SK-N-SH treated with all-trans-retinoic acid at 6 μM for 48 hours (cell line): ENCODE data around the gene LYVE1.

ENCODE experiments used
- ATAC-seq: fragments of 200-7000 bp; cut with Tn5 transposase; 3 replicates; pipeline ENCODE4 v1.9.1; 2020; ENCODE audit warnings: mild to moderate bottlenecking, moderate library complexity
- ARNTL ChIP-seq: fragments of 450-650 bp; formaldehyde crosslinking; IDR thresholded peaks from 2 replicates; pipeline ENCODE4 v1.5.0; 2020; ENCODE audit warnings: low read depth, mild to moderate bottlenecking, moderate library complexity, borderline replicate concordance
- BACH2 ChIP-seq: fragments of 250-450 bp; sonication (Bioruptor Pico); IDR thresholded peaks from 2 replicates; pipeline ENCODE4 v1.9.0; 2021; ENCODE audit warnings: mild to moderate bottlenecking, borderline replicate concordance
- CREB5 ChIP-seq: fragments of 250-450 bp; sonication (Bioruptor Pico); IDR thresholded peaks from 2 replicates; pipeline ENCODE4 v1.5.1; 2020; ENCODE audit warnings: low read depth, mild to moderate bottlenecking, moderate library complexity
- CSDC2 ChIP-seq: fragments of 250-450 bp; sonication (Bioruptor Pico); IDR thresholded peaks from 2 replicates; pipeline ENCODE4 v1.5.0; 2020; ENCODE audit warnings: mild to moderate bottlenecking, moderate library complexity
- CSRNP3 ChIP-seq: fragments of 250-450 bp; sonication (Bioruptor Pico); IDR thresholded peaks from 2 replicates; pipeline ENCODE4 v1.5.1; 2021; ENCODE audit warnings: mild to moderate bottlenecking, moderate library complexity
- ESRRG ChIP-seq: fragments of 250-450 bp; sonication (Bioruptor Pico); IDR thresholded peaks from 2 replicates; pipeline ENCODE4 v1.6.1; 2021; ENCODE audit warnings: mild to moderate bottlenecking
- GLIS3 ChIP-seq: fragments of 250-450 bp; sonication (Bioruptor Pico); IDR thresholded peaks from 2 replicates; pipeline ENCODE4 v1.5.0; 2020; ENCODE audit warnings: mild to moderate bottlenecking, moderate library complexity
- ISL1 ChIP-seq: fragments of 250-450 bp; sonication (Bioruptor Pico); IDR thresholded peaks from 2 replicates; pipeline ENCODE4 v2.1.2; 2022; ENCODE audit warnings: mild to moderate bottlenecking, moderate library complexity
- OSR1 ChIP-seq: fragments of 250-450 bp; sonication (Bioruptor Pico); IDR thresholded peaks from 2 replicates; pipeline ENCODE4 v1.8.0; 2022; ENCODE audit warnings: moderate library complexity, mild to moderate bottlenecking, inconsistent platforms
- PATZ1 ChIP-seq: fragments of 250-450 bp; sonication (Bioruptor Pico); IDR thresholded peaks from 2 replicates; pipeline ENCODE4 v1.8.0; 2020; ENCODE audit warnings: mild to moderate bottlenecking, moderate library complexity, borderline replicate concordance
- POU6F1 ChIP-seq: fragments of 250-450 bp; sonication (Bioruptor Pico); IDR thresholded peaks from 2 replicates; pipeline ENCODE4 v1.8.0; 2021; ENCODE audit warnings: low read depth, mild to moderate bottlenecking, moderate library complexity, borderline replicate concordance
- PPARA ChIP-seq: fragments of 250-450 bp; sonication (Bioruptor Pico); IDR thresholded peaks from 2 replicates; pipeline ENCODE4 v1.5.0; 2020; ENCODE audit warnings: mild to moderate bottlenecking, borderline replicate concordance
- RARB ChIP-seq: fragments of 250-450 bp; sonication (Bioruptor Pico); IDR thresholded peaks from 2 replicates; pipeline ENCODE4 v1.8.0; 2021; ENCODE audit warnings: mild to moderate bottlenecking, moderate library complexity
- SNAI2 ChIP-seq: fragments of 250-450 bp; sonication (Bioruptor Pico); IDR thresholded peaks from 2 replicates; pipeline ENCODE4 v1.5.0; 2020; ENCODE audit warnings: mild to moderate bottlenecking, moderate library complexity
- TCF4 ChIP-seq: fragments of 250-450 bp; sonication (Bioruptor Pico); IDR thresholded peaks from 2 replicates; pipeline ENCODE4 v1.8.0; 2021; ENCODE audit warnings: mild to moderate bottlenecking, moderate library complexity, borderline replicate concordance
- TOX ChIP-seq: fragments of 250-450 bp; sonication (Bioruptor Pico); IDR thresholded peaks from 2 replicates; pipeline ENCODE4 v1.8.0; 2021; ENCODE audit warnings: mild to moderate bottlenecking, moderate library complexity, borderline replicate concordance
- ZC3H10 ChIP-seq: fragments of 250-450 bp; sonication (Bioruptor Pico); IDR thresholded peaks from 2 replicates; pipeline ENCODE4 v1.5.1; 2021; ENCODE audit warnings: mild to moderate bottlenecking, moderate library complexity
- ZFP3 ChIP-seq: fragments of 250-450 bp; sonication (Bioruptor Pico); IDR thresholded peaks from 2 replicates; pipeline ENCODE4 v1.5.0; 2020; ENCODE audit warnings: mild to moderate bottlenecking, moderate library complexity
- ZFP30 ChIP-seq: fragments of 450-650 bp; formaldehyde crosslinking; IDR thresholded peaks from 2 replicates; pipeline ENCODE4 v1.5.0; 2022; ENCODE audit warnings: mild to moderate bottlenecking, moderate library complexity
- ZNF565 ChIP-seq: fragments of 450-650 bp; formaldehyde crosslinking; conservative IDR thresholded peaks from 2 replicates; pipeline ENCODE4 v1.5.0; 2020; ENCODE audit warnings: low read depth, mild to moderate bottlenecking, moderate library complexity
- ZNF8 ChIP-seq: fragments of 450-650 bp; formaldehyde crosslinking; IDR thresholded peaks from 2 replicates; pipeline ENCODE4 v1.5.0; 2020; ENCODE audit warnings: mild to moderate bottlenecking, moderate library complexity

Gene LYVE1

GRCh38 chr11:10604340-10604748 lies 35.9 kb upstream of the LYVE1 start:
- no peak for ATAC-seq
- TF ChIP-seq OSR1 (CRISPR knock-in tag): no peak
- no peak for TF ChIP-seq CREB5 (CRISPR knock-in tag)
- no peak for TF ChIP-seq PPARA (CRISPR knock-in tag)
- TF ChIP-seq ZNF565 (CRISPR knock-in tag): no peak
- no peak for TF ChIP-seq SNAI2 (CRISPR knock-in tag)
- TF ChIP-seq POU6F1 (CRISPR knock-in tag): no peak
- no peak for TF ChIP-seq TOX (CRISPR knock-in tag)
- no peak for TF ChIP-seq ARNTL (CRISPR knock-in tag)
- no peak for TF ChIP-seq ZC3H10 (CRISPR knock-in tag)
- no peak for TF ChIP-seq ZNF8 (CRISPR knock-in tag)
- no peak for TF ChIP-seq ZFP30 (CRISPR knock-in tag)
- no peak for TF ChIP-seq ZFP3 (CRISPR knock-in tag)
- no peak for TF ChIP-seq CSRNP3
- no peak for TF ChIP-seq BACH2 (CRISPR knock-in tag)
- TF ChIP-seq CSDC2 (CRISPR knock-in tag): no peak
- no peak for TF ChIP-seq RARB (CRISPR knock-in tag)
- no peak for TF ChIP-seq ESRRG (CRISPR knock-in tag)
- TF ChIP-seq GLIS3 (CRISPR knock-in tag): no peak
- no peak for TF ChIP-seq TCF4 (CRISPR knock-in tag)
- TF ChIP-seq ISL1 (CRISPR knock-in tag): no peak
- TF ChIP-seq, all 23 proteins: peak for 0

GRCh38 chr11:10603721-10604297 lies 35.3 kb upstream of the LYVE1 start:
- TF ChIP-seq POU6F1 (CRISPR knock-in tag) (no peak), TOX (CRISPR knock-in tag) (no peak), ZFP3 (CRISPR knock-in tag) (no peak), BACH2 (CRISPR knock-in tag) (no peak), ZNF8 (CRISPR knock-in tag) (no peak), PPARA (CRISPR knock-in tag) (no peak)
- TF ChIP-seq, all 23 proteins: peak for 0
- no peak for ATAC-seq

- TF ChIP-seq PPARA (CRISPR knock-in tag) (no peak), TCF4 (CRISPR knock-in tag) (no peak), POU6F1 (CRISPR knock-in tag) (no peak), SNAI2 (CRISPR knock-in tag) (no peak), ZFP3 (CRISPR knock-in tag) (no peak), CSDC2 (CRISPR knock-in tag) (no peak), GLIS3 (CRISPR knock-in tag) (no peak), ZFP30 (CRISPR knock-in tag) (no peak), PATZ1 (CRISPR knock-in tag) (no peak), ZNF8 (CRISPR knock-in tag) (no peak), BACH2 (CRISPR knock-in tag) (no peak), ESRRG (CRISPR knock-in tag) (no peak), ARNTL (CRISPR knock-in tag) (no peak), CSRNP3 (no peak)
- TF ChIP-seq, all 23 proteins: peak for 0
- no peak for ATAC-seq
Observed at GRCh38 chr11:10602945-10603344, 34.5 kb upstream of the LYVE1 start.
